ENCODE measurements around the gene RRM2. TPM values are rescaled to one million over a fixed set of nuclear protein-coding genes. Genes with fewer than 3 reads are reported as not detected.

The RRM2 gene
- total RNA-seq, 1 donor from 2014 or later = 9.3 TPM

DNA sequence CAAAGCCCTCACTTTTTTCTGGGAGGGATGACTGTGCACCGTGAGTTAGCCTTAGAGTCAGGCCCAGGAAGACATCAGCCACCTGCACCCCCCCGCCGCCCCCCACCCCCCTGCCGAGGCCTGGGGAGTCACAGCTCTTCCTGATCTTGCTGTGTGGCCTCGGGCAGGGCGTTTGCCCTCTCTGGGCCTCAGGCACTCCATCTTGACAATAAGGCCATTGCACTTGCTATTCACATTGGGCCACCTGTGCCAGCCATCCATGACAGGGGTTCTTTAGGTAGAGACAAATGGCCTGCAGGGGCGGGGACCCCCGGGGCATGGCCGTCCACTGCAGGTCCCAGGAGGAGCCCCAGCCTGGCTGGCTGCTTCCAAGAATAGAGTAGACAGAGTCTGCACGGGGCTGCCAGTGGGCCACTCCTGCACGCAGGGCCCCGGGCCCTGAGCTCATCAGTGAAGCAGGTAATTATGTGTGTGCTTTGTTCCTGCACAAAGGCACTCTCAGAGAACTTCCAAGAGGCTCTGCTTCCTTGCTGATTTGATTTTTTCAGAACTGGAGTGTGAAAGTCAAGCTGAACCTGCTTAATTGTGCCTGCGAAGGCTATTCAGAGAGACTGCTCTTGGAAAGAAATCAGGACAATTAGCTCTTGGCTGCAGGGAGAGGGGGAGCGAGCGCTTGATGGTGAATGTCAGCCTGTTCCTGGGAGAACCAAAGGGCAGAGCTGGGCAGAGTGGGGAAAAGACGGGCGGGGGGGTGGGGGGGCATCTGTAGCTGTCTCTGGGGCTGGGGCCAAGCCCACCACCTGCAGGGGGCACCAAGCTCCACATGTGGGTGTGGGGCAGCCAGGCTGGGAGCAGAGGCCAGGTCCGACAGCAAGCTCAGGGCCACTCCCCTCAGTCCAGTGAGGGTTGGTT lies 40.3 kb downstream of the RRM2 start:
- DNase-seq = no peak
- Mint-ChIP-seq H3K27ac (no peak overlapping the region), H3K4me1 (peaks cover 19% of the 10 kb centered on the region), H3K9me3 (no peaks in the 10 kb centered on the region), H3K4me3 (no peak overlapping the region), H3K36me3 (ENCODE audit: low read depth) (no peaks in the 10 kb centered on the region), H3K27me3 (no peaks in the 10 kb centered on the region)
- ATAC-seq (ENCODE audit: low read depth) = no peak
- ChIA-PET CTCF (interaction anchor here (1.1 to 1.8 kb wide), 2 partner anchors 246 to 272 kb away, joined by 6 to 10 read pairs; no protein-coding TSS in a partner anchor), POLR2A (interaction anchor here (0.5 to 1.4 kb wide), 2 partner anchors 38 to 246 kb away, joined by 3 to 6 read pairs; no protein-coding TSS in a partner anchor)
- TF ChIP-seq, protein P1, sequence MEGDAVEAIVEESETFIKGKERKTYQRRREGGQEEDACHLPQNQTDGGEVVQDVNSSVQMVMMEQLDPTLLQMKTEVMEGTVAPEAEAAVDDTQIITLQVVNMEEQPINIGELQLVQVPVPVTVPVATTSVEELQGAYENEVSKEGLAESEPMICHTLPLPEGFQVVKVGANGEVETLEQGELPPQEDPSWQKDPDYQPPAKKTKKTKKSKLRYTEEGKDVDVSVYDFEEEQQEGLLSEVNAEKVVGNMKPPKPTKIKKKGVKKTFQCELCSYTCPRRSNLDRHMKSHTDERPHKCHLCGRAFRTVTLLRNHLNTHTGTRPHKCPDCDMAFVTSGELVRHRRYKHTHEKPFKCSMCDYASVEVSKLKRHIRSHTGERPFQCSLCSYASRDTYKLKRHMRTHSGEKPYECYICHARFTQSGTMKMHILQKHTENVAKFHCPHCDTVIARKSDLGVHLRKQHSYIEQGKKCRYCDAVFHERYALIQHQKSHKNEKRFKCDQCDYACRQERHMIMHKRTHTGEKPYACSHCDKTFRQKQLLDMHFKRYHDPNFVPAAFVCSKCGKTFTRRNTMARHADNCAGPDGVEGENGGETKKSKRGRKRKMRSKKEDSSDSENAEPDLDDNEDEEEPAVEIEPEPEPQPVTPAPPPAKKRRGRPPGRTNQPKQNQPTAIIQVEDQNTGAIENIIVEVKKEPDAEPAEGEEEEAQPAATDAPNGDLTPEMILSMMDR (IDR thresholded peaks at IDR 0.05) = no peak
- intact Hi-C loops (cut with micrococcal nuclease) = no loop called here

DNA sequence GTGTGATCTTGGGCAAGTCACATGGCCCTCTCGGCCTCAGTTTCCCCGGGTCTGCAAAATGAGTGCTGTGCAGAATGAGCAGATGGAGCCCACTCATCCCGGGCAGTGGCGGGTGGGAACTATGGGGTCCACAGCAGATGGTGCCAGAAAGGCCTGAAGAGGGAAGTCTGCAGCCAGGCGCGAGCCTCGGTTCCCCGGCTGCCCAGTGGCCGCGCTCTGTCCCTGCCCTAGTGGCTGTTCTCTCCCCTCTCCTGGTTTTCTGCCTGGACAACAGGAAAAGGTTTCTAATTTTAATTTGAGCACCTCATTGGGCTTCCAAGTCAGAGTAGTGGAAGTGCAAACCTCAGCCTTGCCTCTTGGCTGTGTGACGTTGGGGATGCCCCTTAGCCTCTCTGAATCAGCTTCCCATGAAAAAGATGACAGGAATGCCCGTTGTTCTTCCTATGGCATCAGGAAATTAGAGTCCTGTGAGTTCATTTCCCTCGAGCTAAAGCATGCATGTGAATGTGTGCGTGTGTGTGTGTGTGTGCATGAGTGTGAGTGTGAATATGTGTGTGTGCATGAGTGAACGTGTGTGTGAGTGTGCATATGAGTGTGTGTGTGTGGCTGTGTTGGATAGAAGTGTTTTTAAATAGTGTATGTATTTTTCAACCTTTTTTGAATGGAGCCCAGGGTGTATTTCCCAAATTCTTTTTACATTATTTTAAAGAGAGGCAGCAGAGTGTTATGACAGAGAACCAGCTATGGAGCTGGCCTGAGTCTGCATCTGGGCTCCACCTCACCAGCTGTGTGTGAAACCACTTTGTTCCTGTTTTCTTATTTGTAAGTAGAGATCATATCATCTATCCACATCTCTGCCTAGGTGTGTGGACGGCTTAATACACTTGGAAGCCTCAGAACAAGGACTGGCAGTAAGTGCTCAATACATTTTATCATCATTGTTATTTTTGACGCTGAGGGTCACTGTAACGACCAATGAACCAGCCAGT lies 41.3 kb downstream of the RRM2 start:
- H3K36me3 Mint-ChIP-seq (ENCODE audit: low read depth) = no peaks in the 10 kb centered on the region
- DNase-seq = no peak
- POLR2A ChIA-PET = interaction anchor here (0.5 to 1.4 kb wide), 2 partner anchors 37 to 245 kb away, joined by 3 to 6 read pairs; no protein-coding TSS in a partner anchor
- no peak overlapping the region for H3K27ac Mint-ChIP-seq
- no peaks in the 10 kb centered on the region for H3K27me3 Mint-ChIP-seq
- H3K4me3 Mint-ChIP-seq = no peak overlapping the region
- intact Hi-C loops (cut with micrococcal nuclease) = no loop called here
- TF ChIP-seq, protein P1 (IDR thresholded peaks at IDR 0.05) = no peak
- CTCF ChIA-PET = interaction anchor here (0.6 to 1.8 kb wide), 3 partner anchors 245 to 271 kb away, joined by 3 to 10 read pairs (median 6); no protein-coding TSS in a partner anchor
- H3K9me3 Mint-ChIP-seq = no peaks in the 10 kb centered on the region
- ATAC-seq (ENCODE audit: low read depth) = peak; percentile 57
- H3K4me1 Mint-ChIP-seq = peaks cover 19% of the 10 kb centered on the region

DNA sequence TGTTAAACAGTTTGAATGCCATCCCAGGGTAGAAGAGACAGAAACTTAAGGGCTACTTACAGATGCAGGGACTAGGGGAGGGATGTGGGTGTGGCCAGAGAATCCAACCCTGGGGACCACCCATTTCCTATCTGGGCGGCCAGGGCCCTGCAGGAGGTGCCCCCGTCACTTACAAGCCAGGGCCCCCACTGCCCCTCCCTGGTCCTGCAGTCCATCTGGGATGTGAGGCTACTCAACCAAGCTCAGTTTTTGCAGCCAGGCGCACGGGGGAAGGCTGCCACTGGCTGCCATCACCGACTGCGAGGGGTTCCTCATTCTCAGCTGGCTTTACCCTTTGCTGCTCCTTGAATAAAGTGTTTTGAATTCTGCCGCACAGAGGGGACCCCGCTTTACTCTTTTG lies 42.1 kb downstream of the RRM2 start:
- no peak for DNase-seq
- no peak for ATAC-seq (ENCODE audit: low read depth)
- Mint-ChIP-seq H3K27ac (no peak overlapping the region), H3K9me3 (no peaks in the 10 kb centered on the region), H3K4me1 (peaks cover 19% of the 10 kb centered on the region), H3K27me3 (no peaks in the 10 kb centered on the region), H3K36me3 (ENCODE audit: low read depth) (no peaks in the 10 kb centered on the region), H3K4me3 (no peak overlapping the region)
- ChIA-PET CTCF (no interaction called here), POLR2A (no interaction called here)
- TF ChIP-seq, protein P1 (IDR thresholded peaks at IDR 0.05) = no peak
- intact Hi-C loops (cut with micrococcal nuclease) = no loop called here

DNA sequence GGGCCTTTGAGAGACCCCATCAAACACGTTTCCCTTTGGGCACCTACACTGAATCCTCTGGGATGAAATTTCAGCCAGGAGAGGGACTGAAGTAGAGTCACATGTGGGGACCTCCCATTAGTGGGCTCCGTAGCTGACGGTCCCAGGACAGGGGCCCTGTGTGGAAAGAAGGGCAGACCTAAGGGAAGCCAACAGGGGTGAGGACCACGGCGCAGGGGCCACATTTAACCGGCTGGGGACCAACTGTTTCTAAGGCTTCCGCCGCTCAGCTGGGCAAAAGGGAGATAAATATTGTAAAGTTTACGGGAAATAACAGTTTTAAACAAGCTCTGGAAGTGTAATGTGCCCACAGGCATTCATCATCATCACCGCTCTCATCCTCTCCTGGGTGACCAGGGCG lies 42.7 kb downstream of the RRM2 start:
- intact Hi-C loops (cut with micrococcal nuclease) = no loop called here
- ChIA-PET POLR2A (no interaction called here), CTCF (no interaction called here)
- Mint-ChIP-seq H3K9me3 (no peaks in the 10 kb centered on the region), H3K36me3 (ENCODE audit: low read depth) (no peaks in the 10 kb centered on the region), H3K27ac (no peak overlapping the region), H3K4me1 (peaks cover 19% of the 10 kb centered on the region), H3K27me3 (no peaks in the 10 kb centered on the region), H3K4me3 (no peak overlapping the region)
- no peak for DNase-seq
- TF ChIP-seq, protein P1 (IDR thresholded peaks at IDR 0.05) = no peak
- ATAC-seq (ENCODE audit: low read depth) = no peak

Data from activated B cell treated with CpG ODN at 0.5 μM for 24 hours (primary cell).